ENCODE data around the gene DNAJB8.

DNAJB8 gene

GRCh38 chr3:128424508-128425069 lies 42.1 kb downstream of the DNAJB8 start:
- no peak for DNase-seq

- no peak for DNase-seq
Observed at GRCh38 chr3:128423525-128424147, 43.1 kb downstream of the DNAJB8 start.

- no peak for DNase-seq
Observed at GRCh38 chr3:128422762-128423524, 43.7 kb downstream of the DNAJB8 start.

DNA sequence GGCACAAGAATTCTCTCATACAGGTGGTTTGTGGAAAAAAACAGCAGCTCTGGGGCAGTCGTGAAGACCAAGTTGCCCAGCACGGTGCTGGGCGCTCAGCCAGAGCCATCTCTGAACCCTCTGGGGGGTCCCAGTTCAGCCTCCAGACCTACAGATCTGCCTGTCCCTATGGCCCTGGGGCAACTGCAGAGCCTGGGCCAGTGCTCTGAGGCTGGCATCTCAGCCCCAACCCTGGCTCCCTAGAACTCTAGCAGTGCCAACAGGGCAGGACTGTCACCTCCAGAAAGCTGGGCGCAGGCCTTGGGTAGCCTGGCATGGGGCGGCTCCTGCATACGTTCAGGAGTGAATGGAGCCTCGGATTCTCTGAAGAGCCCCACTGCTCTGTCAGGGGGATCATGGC lies 44.7 kb downstream of the DNAJB8 start:
- no peak for DNase-seq

GRCh38 chr3:128421439-128421836 lies 45.3 kb downstream of the DNAJB8 start:
- DNase-seq = no peak

DNA sequence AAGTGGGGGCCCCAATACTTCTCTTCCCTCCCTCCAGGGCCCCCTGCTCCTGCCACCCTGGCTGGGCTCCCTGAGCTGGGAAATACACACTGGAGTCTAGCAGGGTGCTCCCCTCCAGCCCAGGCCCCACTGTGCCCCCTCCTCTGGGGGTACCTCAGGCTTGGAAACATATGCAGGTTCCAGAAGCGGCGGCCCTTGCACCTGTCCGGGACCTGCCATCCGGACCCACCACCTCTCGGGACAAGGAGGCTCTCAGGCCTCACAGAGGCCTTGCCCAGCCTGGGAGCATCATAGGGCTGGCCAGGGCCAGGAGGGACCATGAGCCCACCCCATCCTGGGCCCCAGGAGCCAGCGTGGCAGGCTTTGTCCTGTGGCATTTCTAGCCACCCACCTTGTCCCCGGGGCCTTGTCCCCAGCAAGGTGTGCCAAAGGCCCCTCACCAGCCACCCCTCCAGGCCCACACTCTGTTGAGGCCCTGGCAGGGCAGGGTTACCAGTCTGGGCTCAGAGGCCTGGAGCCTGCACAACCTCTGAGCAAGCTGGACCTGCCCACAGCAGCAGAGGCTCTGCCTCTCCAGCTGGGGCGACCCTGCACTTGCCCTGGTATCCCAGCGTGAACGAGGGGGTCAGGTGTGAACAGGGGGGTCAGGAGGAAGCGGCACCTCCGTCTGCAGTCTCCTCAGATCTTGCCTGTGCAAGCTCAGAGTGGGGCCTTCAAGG lies 45.8 kb downstream of the DNAJB8 start:
- DNase-seq = no peak

DNA sequence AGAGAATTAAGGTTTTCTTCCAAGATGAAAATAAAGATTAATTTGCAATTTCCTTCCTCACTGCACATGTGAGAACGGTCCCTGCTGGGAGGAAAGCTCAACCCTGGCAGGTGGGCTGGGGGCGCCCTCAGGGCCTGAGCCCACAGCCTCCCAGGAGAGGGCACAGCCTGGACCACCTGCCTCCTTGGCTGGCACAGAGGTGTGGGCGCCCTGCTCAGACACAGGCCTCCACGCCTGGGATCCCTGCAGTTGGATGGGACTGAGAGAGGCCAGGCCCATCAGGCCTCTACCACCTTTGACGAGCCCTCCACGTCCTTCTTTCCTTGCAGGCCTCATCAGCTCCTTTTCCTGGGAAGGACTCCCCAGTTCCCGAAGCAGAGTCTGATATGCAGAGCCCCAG lies 46.4 kb downstream of the DNAJB8 start:
- DNase-seq = no peak

DNA sequence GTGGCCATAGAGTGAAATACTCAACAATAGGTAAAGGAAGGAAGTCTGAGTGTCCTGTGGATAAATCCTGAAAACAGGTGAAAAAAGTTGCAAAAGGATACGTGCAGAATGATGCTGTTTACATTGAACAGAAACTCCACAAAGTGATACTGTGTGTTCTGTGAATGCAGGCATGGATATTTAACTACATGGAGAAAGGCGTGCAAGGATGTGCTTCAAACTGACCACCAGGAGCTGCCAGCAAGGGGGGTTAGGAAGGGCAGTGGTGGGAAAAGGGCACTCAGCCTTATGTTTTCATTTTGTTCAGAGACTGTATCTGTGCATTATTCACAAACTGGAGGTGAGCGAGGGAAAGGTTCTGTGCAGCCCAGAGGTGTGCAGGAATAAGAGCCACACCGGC lies 47.4 kb downstream of the DNAJB8 start:
- no peak for DNase-seq

- DNase-seq = no peak
Observed at GRCh38 chr3:128418900-128419299, 47.8 kb downstream of the DNAJB8 start.

DNA sequence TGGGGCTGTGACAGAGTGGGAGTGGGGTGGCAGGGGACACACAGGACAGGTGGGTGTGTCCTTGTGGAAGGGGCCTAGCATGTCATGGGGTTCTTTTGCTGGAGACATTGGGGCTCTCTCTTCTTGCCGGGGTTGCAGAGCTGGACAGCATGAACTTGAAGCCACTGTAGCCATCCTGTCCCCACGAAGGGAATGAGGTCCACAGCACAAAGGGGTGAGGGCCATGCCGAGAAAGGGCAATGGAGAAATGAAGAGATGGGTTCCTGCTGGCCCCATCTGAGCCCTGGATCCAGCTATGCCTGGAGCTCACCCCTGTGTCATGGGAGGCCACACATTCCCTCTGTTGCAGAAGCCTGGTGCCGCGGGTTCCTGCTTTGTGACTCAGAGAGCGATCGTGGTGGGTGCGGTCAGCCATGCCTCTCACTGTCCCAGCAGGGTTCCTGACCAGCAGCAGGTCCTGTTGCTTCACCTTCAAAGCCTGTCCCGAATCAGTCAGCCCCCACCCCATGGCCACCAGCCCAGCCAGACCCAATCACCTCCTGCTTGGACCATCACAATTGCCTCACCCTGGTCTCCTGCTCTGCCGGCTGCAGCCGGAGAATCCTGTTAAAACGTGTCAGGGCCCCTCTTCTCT lies 50.0 kb downstream of the DNAJB8 start:
- no peak for DNase-seq

GRCh38 chr3:128415773-128416577 lies 50.7 kb downstream of the DNAJB8 start:
- DNase-seq = no peak

GRCh38 chr3:128415200-128415772 lies 51.4 kb downstream of the DNAJB8 start:
- no peak for DNase-seq

DNA sequence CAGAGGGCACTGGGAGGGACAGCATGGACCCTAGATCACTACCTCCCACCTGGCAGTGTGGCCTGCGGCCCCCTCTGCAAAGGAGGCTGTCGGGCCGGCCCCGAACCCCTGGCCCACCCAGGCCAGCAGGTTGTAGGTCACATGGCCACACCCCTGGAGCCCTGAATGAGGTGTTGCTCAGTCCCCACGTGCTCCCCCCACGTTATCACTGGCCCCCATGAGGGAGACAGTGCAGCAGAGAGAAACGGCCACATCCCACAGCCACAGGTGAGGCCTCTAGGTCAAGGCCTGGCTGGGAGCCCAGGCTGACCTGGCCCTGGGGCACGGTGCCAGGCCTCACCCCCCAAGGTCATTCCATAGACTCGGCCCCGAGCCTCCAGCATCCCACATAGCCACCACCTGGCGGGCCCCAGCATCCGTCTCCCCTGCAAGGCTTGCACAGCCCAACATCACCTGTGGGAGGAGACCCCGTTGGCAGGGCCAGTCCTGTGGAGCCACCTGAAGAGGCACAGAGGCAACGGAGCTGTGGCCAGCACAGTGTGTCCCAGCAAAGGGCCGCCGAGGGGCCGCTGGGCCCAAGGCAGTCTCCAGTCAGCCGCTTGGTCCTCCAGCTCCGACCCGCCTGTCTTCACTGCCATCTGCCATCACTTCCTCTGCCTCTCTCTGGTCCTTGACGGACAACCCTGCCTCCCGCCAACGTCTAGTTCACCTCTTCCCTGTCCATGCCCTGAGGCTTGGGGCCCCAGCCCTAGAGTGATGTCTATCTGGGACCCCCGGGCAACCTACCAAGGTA lies 53.1 kb downstream of the DNAJB8 start:
- no peak for DNase-seq

DNA sequence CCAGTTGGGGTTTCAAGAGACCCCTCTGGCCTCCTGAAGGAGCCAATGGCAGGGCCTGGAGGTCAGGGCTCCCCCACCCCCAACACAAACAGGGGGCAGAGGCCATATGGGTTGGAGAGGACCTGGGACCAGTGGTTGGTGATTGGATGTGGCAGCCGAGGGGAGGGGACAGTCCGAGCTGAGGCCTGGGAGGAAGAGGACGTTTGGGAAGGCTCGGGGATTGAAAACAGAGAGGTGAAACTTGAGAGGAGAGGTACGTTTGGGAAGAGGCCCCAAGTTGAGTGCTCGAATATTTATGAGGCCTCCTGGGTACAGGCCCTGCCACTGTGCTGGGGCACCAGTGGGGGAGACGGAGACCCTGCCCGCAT lies 53.7 kb downstream of the DNAJB8 start:
- no peak for DNase-seq
